ENCODE results near the gene DEPDC4. TPM values are rescaled to one million over a fixed set of nuclear protein-coding genes. Genes with fewer than 3 reads are reported as not detected.
A peak's percentile ranks its signal among the peaks of the same experiment; 100 is the strongest.

DEPDC4 gene
- total and polyA plus RNA-seq, 10 of the 15 experiments (the other 5 are each of a cell fraction or from before 2014, with no cell fraction given), result 1.5 to 4.7 (median 2.2) TPM

DNA sequence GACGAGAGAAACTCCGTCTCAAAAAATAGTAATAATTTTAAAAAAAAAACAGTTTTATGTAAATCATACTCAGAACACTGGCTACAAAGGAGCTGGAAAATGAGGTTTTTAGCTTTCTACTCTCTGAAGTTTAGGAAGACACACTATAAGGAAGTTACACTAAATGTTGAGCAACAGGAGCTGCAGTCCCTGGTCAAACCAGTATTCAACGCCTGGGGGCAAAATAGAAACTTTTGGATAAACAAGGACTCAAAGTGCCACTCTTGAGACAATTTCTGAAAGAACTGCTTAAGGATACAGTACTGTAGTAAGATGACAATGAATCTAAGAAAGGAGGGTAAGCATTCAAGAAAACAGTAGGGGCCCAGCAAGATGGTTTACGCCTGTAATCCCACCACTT is 37.0 kb downstream of the DEPDC4 start:
- ChIA-PET SMC1A (ENCODE audit: uncharacterized antibody, unreplicated experiment) (interaction anchor here (1.5 kb wide), 1 partner anchor 75 kb away, joined by 3 read pairs; no protein-coding TSS in a partner anchor), POLR2A (no interaction called here), CTCF (interaction anchor here (0.6 to 3.7 kb wide), 3 partner anchors 45 to 175 kb away, joined by 3 to 17 read pairs (median 14); no protein-coding TSS in a partner anchor), RAD21 (ENCODE audit: unreplicated experiment) (interaction anchor here (0.6 to 1.6 kb wide), 3 partner anchors 91 to 1220 kb away, joined by 3 to 6 read pairs (median 3); no protein-coding TSS in a partner anchor)
- no peaks in the 10 kb centered on the region for H3K4me1 ChIP-seq (ENCODE audit: control insufficient read depth, insufficient read depth, low read length)
- no peak overlapping the region for H2AFZ ChIP-seq (ENCODE audit: control insufficient read depth, low read depth, low read length)
- intact Hi-C loops (cut with micrococcal nuclease; ENCODE audit: unreplicated experiment) (no loop called here), in situ Hi-C loops (cut with MboI) (loop anchor here (5.0 to 10.0 kb wide), 2 partner anchors 175 to 317 kb away; no protein-coding TSS in a partner anchor)
- DNase-seq (ENCODE audit: low read depth, low spot score) (no peak), FAIRE-seq (no peak), ATAC-seq (no peak)
- no peaks in the 10 kb centered on the region for H3K79me2 ChIP-seq (ENCODE audit: control insufficient read depth, insufficient read depth, low read length)
- BruUV-seq (replicated peaks), result no TSS peak
- H3K27ac ChIP-seq (ENCODE audit: control insufficient read depth, insufficient read depth), result no peak overlapping the region
- H3K27me3 ChIP-seq (replicated peaks in 1 of 2; ENCODE audit: control insufficient read depth in 2 of 2, insufficient read depth in 2 of 2, low read length in 1 of 2), result no peaks in the 10 kb centered on the region
- H3K9ac ChIP-seq (ENCODE audit: control insufficient read depth, insufficient read depth, low read length), result no peak overlapping the region
- WGBS (ENCODE audit: insufficient coverage, insufficient replicate concordance, low lambda C conversion rate, missing lambda C conversion rate), result 99% methylated on average over 4 of the region's 4 CpGs
- no peaks in the 10 kb centered on the region for H3K9me3 ChIP-seq (replicated peaks; ENCODE audit: control insufficient read depth, insufficient read depth, low read length)
- TF ChIP-seq SPI1 (IDR thresholded peaks at IDR 0.05; ENCODE audit: borderline replicate concordance, insufficient read depth, low read depth, low read length), result no peak
- TF ChIP-seq EZH2 (IDR thresholded peaks at IDR 0.05; ENCODE audit: borderline replicate concordance, control insufficient read depth, low read depth, low read length), result no peak
- H3K4me2 ChIP-seq (ENCODE audit: control insufficient read depth, insufficient read depth), result no peak overlapping the region
- no peak overlapping the region for H3K4me3 ChIP-seq
- no peaks in the 10 kb centered on the region for H4K20me1 ChIP-seq (ENCODE audit: control insufficient read depth, insufficient read depth)
- no peaks in the 10 kb centered on the region for H3K36me3 ChIP-seq (ENCODE audit: control insufficient read depth in 2 of 2, insufficient read depth in 2 of 2, low read length in 1 of 2)

- no TSS peak for BruUV-seq (replicated peaks)
- Histone ChIP-seq H3K27ac (ENCODE audit: control insufficient read depth, insufficient read depth) (no peak overlapping the region), H4K20me1 (ENCODE audit: control insufficient read depth, insufficient read depth) (no peaks in the 10 kb centered on the region)
- TF ChIP-seq POLR2A (IDR thresholded peaks at IDR 0.05; ENCODE audit: low read depth, low read length), result no peak
- TF ChIP-seq ZSCAN29 (IDR thresholded peaks at IDR 0.05), result no peak
- TF ChIP-seq, protein P1, sequence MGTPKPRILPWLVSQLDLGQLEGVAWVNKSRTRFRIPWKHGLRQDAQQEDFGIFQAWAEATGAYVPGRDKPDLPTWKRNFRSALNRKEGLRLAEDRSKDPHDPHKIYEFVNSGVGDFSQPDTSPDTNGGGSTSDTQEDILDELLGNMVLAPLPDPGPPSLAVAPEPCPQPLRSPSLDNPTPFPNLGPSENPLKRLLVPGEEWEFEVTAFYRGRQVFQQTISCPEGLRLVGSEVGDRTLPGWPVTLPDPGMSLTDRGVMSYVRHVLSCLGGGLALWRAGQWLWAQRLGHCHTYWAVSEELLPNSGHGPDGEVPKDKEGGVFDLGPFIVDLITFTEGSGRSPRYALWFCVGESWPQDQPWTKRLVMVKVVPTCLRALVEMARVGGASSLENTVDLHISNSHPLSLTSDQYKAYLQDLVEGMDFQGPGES (IDR thresholded peaks at IDR 0.05), result no peak
- TF ChIP-seq, protein P2, sequence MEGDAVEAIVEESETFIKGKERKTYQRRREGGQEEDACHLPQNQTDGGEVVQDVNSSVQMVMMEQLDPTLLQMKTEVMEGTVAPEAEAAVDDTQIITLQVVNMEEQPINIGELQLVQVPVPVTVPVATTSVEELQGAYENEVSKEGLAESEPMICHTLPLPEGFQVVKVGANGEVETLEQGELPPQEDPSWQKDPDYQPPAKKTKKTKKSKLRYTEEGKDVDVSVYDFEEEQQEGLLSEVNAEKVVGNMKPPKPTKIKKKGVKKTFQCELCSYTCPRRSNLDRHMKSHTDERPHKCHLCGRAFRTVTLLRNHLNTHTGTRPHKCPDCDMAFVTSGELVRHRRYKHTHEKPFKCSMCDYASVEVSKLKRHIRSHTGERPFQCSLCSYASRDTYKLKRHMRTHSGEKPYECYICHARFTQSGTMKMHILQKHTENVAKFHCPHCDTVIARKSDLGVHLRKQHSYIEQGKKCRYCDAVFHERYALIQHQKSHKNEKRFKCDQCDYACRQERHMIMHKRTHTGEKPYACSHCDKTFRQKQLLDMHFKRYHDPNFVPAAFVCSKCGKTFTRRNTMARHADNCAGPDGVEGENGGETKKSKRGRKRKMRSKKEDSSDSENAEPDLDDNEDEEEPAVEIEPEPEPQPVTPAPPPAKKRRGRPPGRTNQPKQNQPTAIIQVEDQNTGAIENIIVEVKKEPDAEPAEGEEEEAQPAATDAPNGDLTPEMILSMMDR (IDR thresholded peaks at IDR 0.05 in 2 of 3, conservative IDR thresholded peaks at IDR 0.05 in 1 of 3; ENCODE audit: control insufficient read depth in 2 of 3, extremely low read depth in 1 of 3, insufficient read depth in 1 of 3, low read depth in 3 of 3, low read length in 3 of 3), result peak in 2 of 3 experiments; percentile 19 to 20; a peak in 2 of 6 replicates
- TF ChIP-seq, protein P3, sequence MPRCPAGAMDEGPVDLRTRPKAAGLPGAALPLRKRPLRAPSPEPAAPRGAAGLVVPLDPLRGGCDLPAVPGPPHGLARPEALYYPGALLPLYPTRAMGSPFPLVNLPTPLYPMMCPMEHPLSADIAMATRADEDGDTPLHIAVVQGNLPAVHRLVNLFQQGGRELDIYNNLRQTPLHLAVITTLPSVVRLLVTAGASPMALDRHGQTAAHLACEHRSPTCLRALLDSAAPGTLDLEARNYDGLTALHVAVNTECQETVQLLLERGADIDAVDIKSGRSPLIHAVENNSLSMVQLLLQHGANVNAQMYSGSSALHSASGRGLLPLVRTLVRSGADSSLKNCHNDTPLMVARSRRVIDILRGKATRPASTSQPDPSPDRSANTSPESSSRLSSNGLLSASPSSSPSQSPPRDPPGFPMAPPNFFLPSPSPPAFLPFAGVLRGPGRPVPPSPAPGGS (IDR thresholded peaks at IDR 0.05; ENCODE audit: borderline replicate concordance, insufficient read depth, low read depth, low read length, poor library complexity, severe bottlenecking), result no peak
- no peak for TF ChIP-seq BMI1 (IDR thresholded peaks at IDR 0.05; ENCODE audit: borderline replicate concordance)
- no peak for TF ChIP-seq HDAC6 (IDR thresholded peaks at IDR 0.05; ENCODE audit: unreplicated experiment)
- TF ChIP-seq MEF2B (IDR thresholded peaks at IDR 0.05; ENCODE audit: partially characterized antibody, poor library complexity, severe bottlenecking), result no peak
Observed at GRCh38 chr12:100229036-100229635, 37.7 kb downstream of the DEPDC4 start.

More at GRCh38 chr12:100229036-100229635, 37.7 kb downstream of the DEPDC4 start:
- in situ Hi-C loops (cut with MboI), result loop anchor here (5.0 kb wide), 1 partner anchor 318 kb away; no protein-coding TSS in a partner anchor
- Histone ChIP-seq H3K4me3 (no peak overlapping the region), H3K9me3 (replicated peaks; ENCODE audit: control insufficient read depth, insufficient read depth, low read length) (no peaks in the 10 kb centered on the region), H3K79me2 (ENCODE audit: control insufficient read depth, insufficient read depth, low read length) (no peaks in the 10 kb centered on the region), H3K4me2 (ENCODE audit: control insufficient read depth, insufficient read depth) (no peak overlapping the region), H3K36me3 (ENCODE audit: control insufficient read depth in 2 of 2, insufficient read depth in 2 of 2, low read length in 1 of 2) (no peaks in the 10 kb centered on the region), H3K4me1 (ENCODE audit: control insufficient read depth, insufficient read depth, low read length) (no peaks in the 10 kb centered on the region), H3K9ac (ENCODE audit: control insufficient read depth, insufficient read depth, low read length) (no peak overlapping the region), H2AFZ (ENCODE audit: control insufficient read depth, low read depth, low read length) (no peak overlapping the region), H3K27me3 (replicated peaks in 1 of 2; ENCODE audit: control insufficient read depth in 2 of 2, insufficient read depth in 2 of 2, low read length in 1 of 2) (no peaks in the 10 kb centered on the region)
- DNase-seq (ENCODE audit: low read depth, low spot score) (peak; percentile 1), ATAC-seq (peak; percentile 57), FAIRE-seq (no peak)
- WGBS (ENCODE audit: insufficient coverage, insufficient replicate concordance, low lambda C conversion rate, missing lambda C conversion rate), result 96% methylated on average over 5 of the region's 5 CpGs
- ChIA-PET SMC1A (ENCODE audit: uncharacterized antibody, unreplicated experiment) (interaction anchor here (0.7 to 1.5 kb wide), 5 partner anchors 47 to 175 kb away, joined by 3 to 5 read pairs (median 3); no protein-coding TSS in a partner anchor), RAD21 (ENCODE audit: unreplicated experiment) (interaction anchor here (0.6 to 1.6 kb wide), 5 partner anchors 91 to 1890 kb away, joined by 3 to 6 read pairs (median 3); no protein-coding TSS in a partner anchor), CTCF (interaction anchor here (0.6 to 3.7 kb wide), 5 partner anchors 44 to 326 kb away, joined by 3 to 17 read pairs (median 8); no protein-coding TSS in a partner anchor), POLR2A (interaction anchor here (0.6 to 0.9 kb wide), 3 partner anchors 68 to 349 kb away, joined by 3 to 8 read pairs (median 4); no protein-coding TSS in a partner anchor)
- intact Hi-C loops (cut with micrococcal nuclease; ENCODE audit: unreplicated experiment), result no loop called here
